Common myeloid progenitor, CD34-positive (primary cell): ENCODE data around the gene UQCR11.

Source experiments
- CTCF ChIA-PET: fragments of 350-600 bp; sonication (Branson Sonifier 250); formaldehyde crosslinking; loops from one replicate; lab custom pipeline; 2021; ENCODE audit warnings: antibody characterized with exemption; lab: Charles Lee
- POLR2A ChIA-PET: fragments of 350-600 bp; sonication (Branson Sonifier 250); formaldehyde crosslinking; loops from one replicate; lab custom pipeline; 2021; ENCODE audit warnings: antibody characterized with exemption; lab: Charles Lee
- DNase-seq, 3 donors: peaks; one replicate each; pipeline versions ENCODE4 v3.0.0 to v3.0.0-alpha.2; 2013
- H3K27ac ChIP-seq, 2 experiments: 1 replicate in 1 of 2; 2 replicates in 1 of 2; pipeline ENCODE4 v1.7.0; 2013; ENCODE audit warnings: inconsistent platforms in 2 of 2, low read length in 2 of 2, mild to moderate bottlenecking in 2 of 2, low read depth in 1 of 2, moderate library complexity in 1 of 2; ENCODE audit not compliant: severe bottlenecking in 2 of 2, insufficient read depth in 1 of 2, poor library complexity in 1 of 2
- H3K27me3 ChIP-seq, 5 experiments: replicated peaks in 2 of 5; 1 replicate in 3 of 5; 2 replicates in 2 of 5; pipeline versions ENCODE4 v1.6.1 to v1.7.0; 2013; ENCODE audit warnings: low read length in 4 of 5, mild to moderate bottlenecking in 2 of 5, moderate library complexity in 2 of 5, inconsistent platforms in 1 of 5; ENCODE audit not compliant: insufficient read depth in 5 of 5, control insufficient read depth in 4 of 5
- H3K36me3 ChIP-seq, 4 experiments: 1 replicate in 2 of 4; 2 replicates in 2 of 4; pipeline versions ENCODE4 v1.6.1 to v1.7.0; 2013; ENCODE audit warnings: low read length in 3 of 4, control low read depth in 1 of 4, mild to moderate bottlenecking in 1 of 4; ENCODE audit not compliant: control insufficient read depth in 4 of 4, insufficient read depth in 4 of 4
- H3K4me1 ChIP-seq, 4 experiments: 1 replicate in 3 of 4; 2 replicates in 1 of 4; pipeline versions ENCODE4 v1.6.1 to v1.7.1; 2013; ENCODE audit warnings: low read length in 3 of 4, mild to moderate bottlenecking in 3 of 4, control low read depth in 1 of 4, inconsistent platforms in 1 of 4, moderate library complexity in 1 of 4; ENCODE audit not compliant: control insufficient read depth in 4 of 4, insufficient read depth in 4 of 4; ENCODE audit errors: control extremely low read depth in 1 of 4
- H3K4me3 ChIP-seq, 7 experiments: 1 replicate in 4 of 7; 2 replicates in 3 of 7; pipeline versions ENCODE4 v1.5.1 to v1.7.0; 2013; ENCODE audit warnings: mild to moderate bottlenecking in 7 of 7, low read length in 6 of 7, moderate library complexity in 6 of 7, inconsistent platforms in 2 of 7, low read depth in 2 of 7, control low read depth in 1 of 7; ENCODE audit not compliant: insufficient read depth in 4 of 7, control insufficient read depth in 1 of 7; ENCODE audit errors: extremely low read depth in 1 of 7
- H3K9me3 ChIP-seq, 5 experiments: 1 replicate in 4 of 5; 2 replicates in 1 of 5; pipeline versions ENCODE4 v1.6.1 to v1.7.1; 2013; ENCODE audit warnings: low read length in 4 of 5, mild to moderate bottlenecking in 2 of 5, inconsistent platforms in 1 of 5, low read depth in 1 of 5, moderate library complexity in 1 of 5; ENCODE audit not compliant: control insufficient read depth in 4 of 5, insufficient read depth in 2 of 5; ENCODE audit errors: control extremely low read depth in 1 of 5
- WGBS: methylation state at CpG from one replicate; pipeline ENCODE4 v1.1.5; 2013; ENCODE audit not compliant: insufficient coverage; 5-methylcytosine and 5-hydroxymethylcytosine counted together

UQCR11 gene

GRCh38 chr19:1580957-1581356 is 24.3 kb downstream of the UQCR11 start:
- H3K9me3 ChIP-seq = no peaks in the 10 kb centered on the region
- POLR2A ChIA-PET = no interaction called here
- CTCF ChIA-PET = interaction anchor here (0.6 kb wide), 1 partner anchor 43 kb away, joined by 3 read pairs; no protein-coding TSS in a partner anchor
- H3K27me3 ChIP-seq = no peaks in the 10 kb centered on the region
- 98% methylated on average over 22 of the region's 22 CpGs for WGBS
- DNase-seq = no peak
- peaks cover 5 to 82% (median 55%) of the 10 kb centered on the region in 4 experiments for H3K36me3 ChIP-seq
- H3K4me1 ChIP-seq = no peaks in the 10 kb centered on the region
- H3K4me3 ChIP-seq = no peak overlapping the region
- H3K27ac ChIP-seq = no peak overlapping the region

GRCh38 chr19:1580382-1580781 is 24.9 kb downstream of the UQCR11 start:
- POLR2A ChIA-PET = no interaction called here
- CTCF ChIA-PET = no interaction called here
- no peak overlapping the region for H3K4me3 ChIP-seq
- no peaks in the 10 kb centered on the region for H3K27me3 ChIP-seq
- WGBS = 96% methylated on average over 20 of the region's 20 CpGs
- no peak overlapping the region for H3K27ac ChIP-seq
- H3K36me3 ChIP-seq = peaks cover 5 to 76% (median 54%) of the 10 kb centered on the region in 4 experiments
- H3K9me3 ChIP-seq = no peaks in the 10 kb centered on the region
- no peak for DNase-seq
- H3K4me1 ChIP-seq = no peaks in the 10 kb centered on the region

- Histone ChIP-seq H3K4me3 (no peak overlapping the region), H3K27me3 (no peaks in the 10 kb centered on the region), H3K4me1 (no peaks in the 10 kb centered on the region), H3K27ac (no peak overlapping the region), H3K9me3 (no peaks in the 10 kb centered on the region), H3K36me3 (peaks cover 5 to 68% (median 49%) of the 10 kb centered on the region in 4 experiments)
- WGBS = 94% methylated on average over 16 of the region's 20 CpGs
- ChIA-PET CTCF (interaction anchor here (1.7 kb wide), 1 partner anchor 8 kb away, joined by 4 read pairs; no protein-coding TSS in a partner anchor), POLR2A (interaction anchor here (0.6 kb wide), 1 partner anchor 28 kb away, joined by 4 read pairs; no protein-coding TSS in a partner anchor)
- DNase-seq = no peak
Measured at GRCh38 chr19:1579222-1579621, 26.0 kb downstream of the UQCR11 start.

GRCh38 chr19:1577929-1578618 is 27.2 kb downstream of the UQCR11 start:
- Histone ChIP-seq H3K27ac (no peak overlapping the region), H3K36me3 (peaks cover 5 to 62% (median 45%) of the 10 kb centered on the region in 4 experiments), H3K4me1 (no peaks in the 10 kb centered on the region), H3K27me3 (no peaks in the 10 kb centered on the region), H3K9me3 (no peaks in the 10 kb centered on the region), H3K4me3 (no peak overlapping the region)
- WGBS = 98% methylated on average over 36 of the region's 49 CpGs
- ChIA-PET POLR2A (interaction anchor here (0.6 kb wide), 1 partner anchor 1994 kb away, joined by 7 read pairs; no protein-coding TSS in a partner anchor), CTCF (interaction anchor here (1.3 to 1.7 kb wide), 2 partner anchors 9 to 32 kb away, joined by 3 to 4 read pairs; no protein-coding TSS in a partner anchor)
- no peak for DNase-seq

- WGBS = 93% methylated on average over 41 of the region's 41 CpGs
- ChIA-PET POLR2A (no interaction called here), CTCF (interaction anchor here (1.0 to 1.7 kb wide), 3 partner anchors 10 to 31 kb away, joined by 3 to 4 read pairs (median 3); no protein-coding TSS in a partner anchor)
- no peak for DNase-seq
- Histone ChIP-seq H3K9me3 (no peaks in the 10 kb centered on the region), H3K4me3 (no peak overlapping the region), H3K27me3 (no peaks in the 10 kb centered on the region), H3K4me1 (no peaks in the 10 kb centered on the region), H3K27ac (no peak overlapping the region), H3K36me3 (peaks cover 5 to 58% (median 40%) of the 10 kb centered on the region in 4 experiments)
Measured at GRCh38 chr19:1577090-1577928, 28.0 kb downstream of the UQCR11 start.

- H3K9me3 ChIP-seq = no peaks in the 10 kb centered on the region
- no peak overlapping the region for H3K27ac ChIP-seq
- no peak for DNase-seq
- ChIA-PET POLR2A (no interaction called here), CTCF (interaction anchor here (1.0 kb wide), 1 partner anchor 15 kb away, joined by 3 read pairs; no protein-coding TSS in a partner anchor)
- H3K4me1 ChIP-seq = no peaks in the 10 kb centered on the region
- H3K4me3 ChIP-seq = no peak overlapping the region
- no peaks in the 10 kb centered on the region for H3K27me3 ChIP-seq
- peaks cover 5 to 51% (median 37%) of the 10 kb centered on the region in 4 experiments for H3K36me3 ChIP-seq
- WGBS = 92% methylated on average over 25 of the region's 30 CpGs
Measured at GRCh38 chr19:1576242-1577089, 28.8 kb downstream of the UQCR11 start.
